HT1080 (cell line): ENCODE measurements around the gene PLIN3. TPM values are rescaled to one million over a fixed set of nuclear protein-coding genes. Genes with fewer than 3 reads are reported as not detected.
A peak's percentile ranks its signal among the peaks of the same experiment; 100 is the strongest.
"Not testable (repeated sequence)": the region's sequence is repeated elsewhere in the genome, so short reads cannot be mapped to it uniquely, and the experiment has no call there.

ENCODE experiments used
- DNase-seq: peaks from one replicate; pipeline ENCODE4 v3.0.0-alpha.2; 2015; ENCODE audit warnings: low read depth
- total RNA-seq: library from RNA; depleted of rRNA; stranded (reverse); fragments of >200 nt; shearing (Covaris generic); gene quantifications from 2 replicates; pipeline ENCODE4 v1.2.3, GENCODE V29; 2014

PLIN3 gene
- total RNA-seq, 1 experiment from 2014 or later = 75.6 TPM

GRCh38 chr19:4892962-4893361, 25.5 kb upstream of the PLIN3 start:
- DNase-seq = not testable (repeated sequence)

- DNase-seq = no peak
Measured at GRCh38 chr19:4891066-4891465, 23.6 kb upstream of the PLIN3 start.

GRCh38 chr19:4889034-4889815, 21.8 kb upstream of the PLIN3 start:
- peak; percentile 85 for DNase-seq

GRCh38 chr19:4887803-4888202, 20.3 kb upstream of the PLIN3 start:
- DNase-seq = not testable (repeated sequence)

GRCh38 chr19:4884993-4885392, 17.5 kb upstream of the PLIN3 start:
- DNase-seq = not testable (repeated sequence)

GRCh38 chr19:4882874-4883273, 15.4 kb upstream of the PLIN3 start:
- not testable (repeated sequence) for DNase-seq

GRCh38 chr19:4879041-4879440, 11.6 kb upstream of the PLIN3 start:
- no peak for DNase-seq

- no peak for DNase-seq
Measured at GRCh38 chr19:4878491-4878968, 11.1 kb upstream of the PLIN3 start.

GRCh38 chr19:4877753-4878490, 10.5 kb upstream of the PLIN3 start:
- DNase-seq = no peak

- no peak for DNase-seq
Measured at GRCh38 chr19:4873930-4874329, 6.5 kb upstream of the PLIN3 start.

- DNase-seq = no peak
Measured at GRCh38 chr19:4871711-4872110, 4.2 kb upstream of the PLIN3 start.

GRCh38 chr19:4870025-4870700, 2.7 kb upstream of the PLIN3 start:
- DNase-seq = peak; percentile 93

- DNase-seq = no peak
Measured at GRCh38 chr19:4868286-4868834, 893 bp upstream of the PLIN3 start.

GRCh38 chr19:4866595-4867424, 657 bp downstream of the PLIN3 start:
- no peak for DNase-seq

GRCh38 chr19:4861147-4861546, 6.3 kb downstream of the PLIN3 start:
- DNase-seq = no peak

GRCh38 chr19:4859697-4860096, 7.8 kb downstream of the PLIN3 start:
- DNase-seq = no peak

GRCh38 chr19:4856468-4856867, 11.0 kb downstream of the PLIN3 start:
- DNase-seq = not testable (repeated sequence)

- DNase-seq = not testable (repeated sequence)
Measured at GRCh38 chr19:4853506-4853905, 14.0 kb downstream of the PLIN3 start.

- DNase-seq = no peak
Measured at GRCh38 chr19:4852484-4852883, 15.0 kb downstream of the PLIN3 start.

GRCh38 chr19:4851551-4852290, 15.7 kb downstream of the PLIN3 start:
- DNase-seq = peak; percentile 30
